K562 (cell line): ENCODE data around the gene PTPRM. TPM values are rescaled to one million over a fixed set of nuclear protein-coding genes. Genes with fewer than 3 reads are reported as not detected.

Experiments used
- ATAC-seq: fragments of 200-7000 bp; cut with Tn5 transposase; 3 replicates; pipeline ENCODE4 v1.9.1; 2020; ENCODE audit warnings: moderate library complexity
- BruUV-seq: library from RNA; stranded (reverse); fragments of 400-500 nt; replicated peaks from 2 replicates; lab custom pipeline; 2021; lab: Mats Ljungman, UMichigan
- CTCF ChIA-PET: fragments of 300-600 bp; formaldehyde crosslinking; extraction: SDS; loops from one replicate; lab custom pipeline; 2021; ENCODE audit warnings: low intra/inter-chr PET ratio; lab: Yijun Ruan, JAX
- POLR2A ChIA-PET: fragments of 300-600, 350-650 bp; sonication (Branson Sonifier 250); formaldehyde crosslinking; extraction: SDS; loops from one replicate; lab custom pipeline; 2021; ENCODE audit warnings: antibody characterized with exemption, inconsistent platforms; lab: Yijun Ruan, JAX
- DNase-seq, 4 experiments: peaks; one replicate each; pipeline versions ENCODE4 v3.0.0 to v3.0.0-alpha.2; 2011 to 2018; ENCODE audit warnings: low spot score in 3 of 4, mixed read lengths in 3 of 4; ENCODE audit errors: extremely low read depth in 1 of 4
- FAIRE-seq: peaks from 2 replicates; lab custom pipeline; 2011; peaks lifted over from hg19 to GRCh38; lab: Jason Lieb, UNC
- H2AFZ ChIP-seq: 2 replicates; pipeline ENCODE4 v1.6.0; 2011; ENCODE audit warnings: low read depth, low read length, control low read depth, inconsistent platforms
- H3K27ac ChIP-seq: fragments of 200-600 bp; 3 replicates; pipeline ENCODE4 v1.8.0; 2011; ENCODE audit warnings: low read depth, mild to moderate bottlenecking, control low read depth, inconsistent platforms, low read length, moderate library complexity, mixed read lengths; ENCODE audit errors: extremely low read depth
- H3K27me3 ChIP-seq, 2 experiments: fragments of 300-600 bp in 1 of 2; 2 replicates in 1 of 2; 3 replicates in 1 of 2; pipeline versions ENCODE4 v1.6.0 to v1.8.0; 2011; ENCODE audit warnings: inconsistent platforms in 2 of 2, low read length in 2 of 2, mild to moderate bottlenecking in 1 of 2, mixed read lengths in 1 of 2, moderate library complexity in 1 of 2; ENCODE audit not compliant: control insufficient read depth in 2 of 2, insufficient read depth in 2 of 2
- H3K36me3 ChIP-seq: fragments of 300-600 bp; 3 replicates; pipeline ENCODE4 v1.8.0; 2011; ENCODE audit warnings: mild to moderate bottlenecking, low read length, inconsistent platforms; ENCODE audit not compliant: control insufficient read depth, insufficient read depth
- H3K4me1 ChIP-seq, 2 experiments: fragments of 200-600 bp in 1 of 2; replicated peaks in 1 of 2; 2 replicates in 1 of 2; 3 replicates in 1 of 2; pipeline versions ENCODE4 v1.5.1 to v1.8.0; 2011; ENCODE audit warnings: inconsistent platforms in 2 of 2, low read length in 2 of 2, mild to moderate bottlenecking in 1 of 2, mixed read lengths in 1 of 2, moderate library complexity in 1 of 2; ENCODE audit not compliant: control insufficient read depth in 2 of 2, insufficient read depth in 2 of 2
- H3K4me2 ChIP-seq: 2 replicates; pipeline ENCODE4 v1.6.1; 2011; ENCODE audit warnings: low read length, control low read depth, inconsistent platforms, mixed read lengths; ENCODE audit not compliant: insufficient read depth
- H3K4me3 ChIP-seq: fragments of 200-600 bp; sonication (generic), shearing (Covaris generic); 2 replicates; pipeline ENCODE4 v1.5.1; 2016; ENCODE audit warnings: control low read depth, inconsistent platforms
- H3K79me2 ChIP-seq: fragments of 200-600 bp; 3 replicates; pipeline ENCODE4 v1.8.0; 2011; ENCODE audit warnings: low read length, inconsistent platforms; ENCODE audit not compliant: control insufficient read depth, insufficient read depth
- H3K9ac ChIP-seq, 2 experiments: 2 replicates each; pipeline versions ENCODE4 v1.6.0 to v1.6.1; 2011; ENCODE audit warnings: low read depth in 2 of 2, low read length in 2 of 2, control low read depth in 1 of 2, inconsistent platforms in 1 of 2, mild to moderate bottlenecking in 1 of 2, mixed read lengths in 1 of 2; ENCODE audit not compliant: insufficient read depth in 1 of 2
- H3K9me1 ChIP-seq: one replicate; pipeline ENCODE4 v1.6.0; 2011; ENCODE audit warnings: inconsistent platforms, mild to moderate bottlenecking, low read length, moderate library complexity; ENCODE audit not compliant: control insufficient read depth, insufficient read depth
- H3K9me3 ChIP-seq: replicated peaks from 2 replicates; pipeline ENCODE4 v1.5.1; 2011; ENCODE audit warnings: low read depth, low read length, inconsistent platforms; ENCODE audit not compliant: control insufficient read depth, insufficient read depth
- H4K20me1 ChIP-seq: replicated peaks from 2 replicates; pipeline ENCODE4 v1.6.1; 2011; ENCODE audit warnings: low read length, inconsistent platforms, mixed read lengths; ENCODE audit not compliant: control insufficient read depth, insufficient read depth
- POLR3A ChIP-seq: IDR thresholded peaks from 2 replicates; pipeline ENCODE4 v1.6.1; 2011; ENCODE audit warnings: borderline replicate concordance, mild to moderate bottlenecking, moderate library complexity; ENCODE audit not compliant: insufficient read length, insufficient read depth; ENCODE audit errors: extremely low read depth
- RFX7 ChIP-seq: fragments of 250-450 bp; sonication (Bioruptor Pico); IDR thresholded peaks from 2 replicates; pipeline ENCODE4 v1.5.1; 2021; ENCODE audit warnings: mild to moderate bottlenecking
- ZFP36 ChIP-seq: fragments of 150-350 bp; IDR thresholded peaks from 2 replicates; pipeline ENCODE4 v1.6.1; 2018; ENCODE audit warnings: low read length, low read depth; ENCODE audit not compliant: partially characterized antibody
- ZNF174 ChIP-seq: fragments of 250-450 bp; sonication (Bioruptor Pico); IDR thresholded peaks from 2 replicates; pipeline ENCODE4 v1.4.0; 2020; ENCODE audit warnings: mild to moderate bottlenecking
- ZNF324 ChIP-seq: fragments of 250-450 bp; sonication (Bioruptor Pico); IDR thresholded peaks from 2 replicates; pipeline ENCODE4 v1.4.0; 2020; ENCODE audit warnings: mild to moderate bottlenecking
- ZNF75A ChIP-seq: fragments of 450-650 bp; formaldehyde crosslinking; IDR thresholded peaks from 2 replicates; pipeline ENCODE4 v1.4.0; 2020; ENCODE audit warnings: mild to moderate bottlenecking
- WGBS: fragments of 100-300 bp; shearing (Covaris generic); methylation state at CpG from one replicate; pipeline ENCODE4 v1.1.6; 2016; ENCODE audit warnings: low coverage, mixed read lengths; ENCODE audit not compliant: insufficient coverage; ENCODE audit errors: missing lambda C conversion rate; 5-methylcytosine and 5-hydroxymethylcytosine counted together
- in situ Hi-C: fragments of 300-500 bp; cut with MboI; formaldehyde crosslinking; loops from 4 replicates; pipeline ENCODE4 v1.15.0; 2018; ENCODE audit warnings: inconsistent platforms, mixed read lengths
- intact Hi-C: fragments of 100-400 bp; cut with micrococcal nuclease; formaldehyde crosslinking; loops from 2 replicates; pipeline ENCODE4 v1.14.2; 2022
- polyA plus RNA-seq, 8 experiments: library from polyadenylated mRNA; depleted of rRNA in 4 of 8; stranded (reverse) in 5 of 8; unstranded in 3 of 8; fragments of >200 nt; fragmentation: Nextera tagmentation in 2 of 8; fragmentation: Illumina TruSeq in 1 of 8; extraction: Ambion mirVana in 2 of 8; extraction: Trizol in 1 of 8; gene quantifications; 2 replicates each; pipeline versions ENCODE4 v1.2.1 to v1.2.3, GENCODE V29; 2011 to 2014; ENCODE audit warnings: inconsistent platforms in 1 of 8, missing spikeins in 1 of 8
- total RNA-seq, 7 experiments: library from RNA; depleted of rRNA in 6 of 7; stranded (reverse); fragments of >200 nt in 6 of 7; fragmentation: Illumina TruSeq in 2 of 7; extraction: Trizol in 2 of 7; gene quantifications; 2 replicates each; pipeline versions ENCODE4 v1.2.1 to v1.2.3, GENCODE V29; 2011 to 2021; ENCODE audit warnings: low replicate concordance in 1 of 7
- TF ChIP-seq, protein P1 (sequence below): fragments of 450-650 bp; formaldehyde crosslinking; IDR thresholded peaks from 2 replicates; pipeline ENCODE4 v1.4.0; 2022; ENCODE audit warnings: mild to moderate bottlenecking, moderate library complexity

The PTPRM gene
- total and polyA plus RNA-seq, 9 of the 15 experiments (the other 6 are each of a cell fraction or from before 2014, with no cell fraction given), result 0.03 to 0.16 (median 0.08) TPM; not detected in 3

DNA sequence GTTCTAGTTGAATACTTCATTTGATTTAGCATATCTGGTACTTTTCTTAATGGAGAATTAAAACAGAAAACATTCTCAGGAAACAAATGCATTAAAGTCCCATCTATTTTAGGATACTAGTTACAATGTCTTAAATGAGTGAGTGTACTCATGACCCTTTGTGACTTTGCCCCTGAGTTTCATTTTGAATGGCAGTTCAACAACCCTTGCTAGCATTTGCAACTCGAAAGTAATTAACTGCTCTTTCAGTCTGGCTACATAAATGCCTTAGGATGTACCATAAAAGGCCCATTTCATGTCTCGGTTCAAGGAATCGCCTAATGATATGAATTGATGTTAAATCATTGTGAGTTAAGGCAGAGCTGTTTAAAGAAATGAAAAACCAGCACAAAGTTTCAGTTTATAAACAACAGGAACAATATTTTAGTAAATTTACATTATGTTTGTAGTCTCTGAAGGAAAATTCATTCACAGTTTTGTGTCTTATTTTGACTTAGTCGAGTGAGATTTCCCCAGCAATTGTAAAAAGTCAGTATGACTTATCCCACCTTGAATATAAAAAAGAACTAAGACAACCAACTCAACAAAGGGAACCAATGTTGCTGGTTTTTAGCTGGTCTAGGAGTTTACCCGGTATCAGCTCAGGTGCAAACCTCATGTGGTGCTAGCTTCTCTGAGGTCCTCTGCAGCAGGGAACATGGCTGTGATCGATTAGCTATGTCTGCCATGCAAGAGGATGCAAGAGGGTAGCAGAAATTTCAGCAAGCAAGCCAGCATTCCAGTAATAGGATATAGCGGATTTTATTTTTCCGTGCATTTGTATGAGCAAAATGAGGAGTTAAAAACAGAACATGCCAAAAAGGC is 386.2 kb downstream of the PTPRM start:
- TF ChIP-seq POLR3A (no peak), RFX7 (CRISPR knock-in tag) (no peak), ZNF324 (CRISPR knock-in tag) (no peak), ZNF75A (CRISPR knock-in tag) (no peak), ZNF174 (CRISPR knock-in tag) (no peak), ZFP36 (no peak)
- TF ChIP-seq, protein P1, sequence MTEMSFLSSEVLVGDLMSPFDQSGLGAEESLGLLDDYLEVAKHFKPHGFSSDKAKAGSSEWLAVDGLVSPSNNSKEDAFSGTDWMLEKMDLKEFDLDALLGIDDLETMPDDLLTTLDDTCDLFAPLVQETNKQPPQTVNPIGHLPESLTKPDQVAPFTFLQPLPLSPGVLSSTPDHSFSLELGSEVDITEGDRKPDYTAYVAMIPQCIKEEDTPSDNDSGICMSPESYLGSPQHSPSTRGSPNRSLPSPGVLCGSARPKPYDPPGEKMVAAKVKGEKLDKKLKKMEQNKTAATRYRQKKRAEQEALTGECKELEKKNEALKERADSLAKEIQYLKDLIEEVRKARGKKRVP, result no peak
- Histone ChIP-seq H3K9me1 (no peaks in the 10 kb centered on the region), H3K9ac (no peak overlapping the region), H3K27ac (no peak overlapping the region), H4K20me1 (no peaks in the 10 kb centered on the region), H3K79me2 (no peaks in the 10 kb centered on the region), H3K27me3 (no peaks in the 10 kb centered on the region), H3K9me3 (no peaks in the 10 kb centered on the region), H3K4me3 (no peak overlapping the region), H3K36me3 (no peaks in the 10 kb centered on the region), H3K4me1 (no peaks in the 10 kb centered on the region), H3K4me2 (no peak overlapping the region), H2AFZ (no peak overlapping the region)
- ATAC-seq, result no peak
- CTCF ChIA-PET, result no interaction called here
- no peak for DNase-seq
- in situ Hi-C loops (no loop called here), intact Hi-C loops (no loop called here)
- no TSS peak for BruUV-seq
- no peak for FAIRE-seq
- POLR2A ChIA-PET, result interaction anchor here (0.6 to 0.7 kb wide), 2 partner anchors 13 to 1386 kb away, joined by 3 read pairs; no protein-coding TSS in a partner anchor
- under 1% methylated on average over 8 of the region's 8 CpGs for WGBS
